ENCODE data around the gene PADI4. TPM values are rescaled to one million over a fixed set of nuclear protein-coding genes. Genes with fewer than 3 reads are reported as not detected.

Gene PADI4
- total and polyA plus RNA-seq, 4 donors: 0.32 to 6.1 (median 0.90) TPM

DNA sequence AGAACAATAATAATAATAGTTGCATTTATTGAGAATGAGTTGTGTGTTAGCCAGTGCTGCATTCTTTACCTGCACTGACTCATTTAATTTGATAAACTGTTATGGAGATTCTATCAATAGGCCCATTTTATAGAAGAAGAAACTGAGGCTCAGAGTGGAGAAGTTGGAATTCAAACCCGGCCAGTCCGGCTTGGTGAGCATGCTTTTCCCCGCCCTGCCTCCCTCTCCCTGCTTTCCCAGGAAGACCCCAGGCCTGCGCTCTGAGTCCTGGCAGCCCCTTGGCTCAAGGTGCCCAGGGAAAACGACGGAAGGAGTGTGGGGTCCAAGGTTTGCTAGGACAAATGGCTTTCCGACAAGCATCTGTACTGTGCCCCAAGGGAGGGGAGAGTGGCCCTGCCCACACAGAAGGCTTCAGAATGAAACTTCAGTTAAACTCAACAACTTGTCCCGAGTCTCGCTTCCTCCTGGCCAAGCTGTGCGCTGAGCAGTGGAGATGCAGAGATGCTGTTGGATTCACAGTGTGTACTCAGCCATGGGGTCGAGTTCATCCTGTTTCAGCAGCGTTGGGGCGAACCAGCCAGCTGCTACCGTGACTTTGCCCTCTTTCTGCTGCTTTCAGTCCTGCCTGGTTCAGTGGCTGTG, 40.7 kb downstream of the PADI4 start:
- WGBS: 72% methylated on average over 14 of the region's 14 CpGs
- Histone ChIP-seq H3K9me3 (ENCODE audit: control insufficient read depth in 4 of 4, low read length in 3 of 4) (no peaks in the 10 kb centered on the region), H3K36me3 (ENCODE audit: control insufficient read depth in 4 of 4, insufficient read depth in 3 of 4, low read depth in 1 of 4, low read length in 3 of 4) (no peaks in the 10 kb centered on the region), H3K27me3 (ENCODE audit: control insufficient read depth in 4 of 4, insufficient read depth in 4 of 4, low read length in 3 of 4) (peaks cover 0 to 10% (median 0%) of the 10 kb centered on the region in 4 donors), H3K4me3 (ENCODE audit: low read depth in 1 of 3, low read length in 3 of 3) (no peak overlapping the region), H3K9ac (ENCODE audit: low read depth in 1 of 2, low read length in 2 of 2) (no peak overlapping the region), H3K4me1 (ENCODE audit: control insufficient read depth in 4 of 4, insufficient read depth in 4 of 4, low read length in 3 of 4) (no peaks in the 10 kb centered on the region), H3K27ac (ENCODE audit: low read depth in 1 of 2, low read length in 2 of 2) (no peak overlapping the region)
- TF ChIP-seq, protein P1, sequence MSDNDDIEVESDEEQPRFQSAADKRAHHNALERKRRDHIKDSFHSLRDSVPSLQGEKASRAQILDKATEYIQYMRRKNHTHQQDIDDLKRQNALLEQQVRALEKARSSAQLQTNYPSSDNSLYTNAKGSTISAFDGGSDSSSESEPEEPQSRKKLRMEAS (IDR thresholded peaks at IDR 0.05): no peak
- TF ChIP-seq EGR1 (IDR thresholded peaks at IDR 0.05; ENCODE audit: low read depth in 2 of 2): no peak
- TF ChIP-seq SP1 (IDR thresholded peaks at IDR 0.05): no peak
- TF ChIP-seq FOXA1 (IDR thresholded peaks at IDR 0.05): no peak
- TF ChIP-seq, protein P2, sequence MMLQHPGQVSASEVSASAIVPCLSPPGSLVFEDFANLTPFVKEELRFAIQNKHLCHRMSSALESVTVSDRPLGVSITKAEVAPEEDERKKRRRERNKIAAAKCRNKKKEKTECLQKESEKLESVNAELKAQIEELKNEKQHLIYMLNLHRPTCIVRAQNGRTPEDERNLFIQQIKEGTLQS (IDR thresholded peaks at IDR 0.05): no peak
- no peak for TF ChIP-seq HNF4A (conservative IDR thresholded peaks at IDR 0.05)
- TF ChIP-seq FOXA2 (IDR thresholded peaks at IDR 0.05): no peak
- no peak for TF ChIP-seq JUND (IDR thresholded peaks at IDR 0.05)
- DNase-seq (ENCODE audit: low spot score): no peak

DNA sequence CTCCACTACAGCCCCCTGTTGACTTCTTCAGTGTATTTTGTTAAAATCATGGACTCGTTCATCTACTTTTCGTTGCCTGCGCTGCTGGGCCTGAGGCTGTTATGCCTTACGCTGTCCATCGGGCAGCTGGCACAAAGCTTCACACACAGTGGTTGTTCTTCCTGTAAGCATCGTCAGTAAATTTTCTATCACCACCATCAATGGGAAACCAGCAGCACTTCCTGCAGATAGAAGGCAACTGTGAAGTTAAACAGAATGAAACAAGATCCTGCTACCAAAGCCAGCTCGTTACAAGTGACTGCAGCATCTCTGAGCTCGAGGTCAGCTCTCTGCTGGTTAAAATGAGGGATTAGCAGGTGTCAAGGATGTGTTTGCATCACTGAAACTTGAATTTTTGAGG, 42.1 kb downstream of the PADI4 start:
- no peak for DNase-seq (ENCODE audit: low spot score)
- H3K9me3 ChIP-seq (ENCODE audit: control insufficient read depth in 4 of 4, low read length in 3 of 4): no peaks in the 10 kb centered on the region
- no peak overlapping the region for H3K27ac ChIP-seq (ENCODE audit: low read depth in 1 of 2, low read length in 2 of 2)
- 60% methylated on average over 8 of the region's 8 CpGs for WGBS
- H3K4me3 ChIP-seq (ENCODE audit: low read depth in 1 of 3, low read length in 3 of 3): no peak overlapping the region
- no peak overlapping the region for H3K9ac ChIP-seq (ENCODE audit: low read depth in 1 of 2, low read length in 2 of 2)
- H3K4me1 ChIP-seq (ENCODE audit: control insufficient read depth in 4 of 4, insufficient read depth in 4 of 4, low read length in 3 of 4): no peaks in the 10 kb centered on the region
- no peaks in the 10 kb centered on the region for H3K36me3 ChIP-seq (ENCODE audit: control insufficient read depth in 4 of 4, insufficient read depth in 3 of 4, low read depth in 1 of 4, low read length in 3 of 4)
- peaks cover 0 to 10% (median 0%) of the 10 kb centered on the region in 4 donors for H3K27me3 ChIP-seq (ENCODE audit: control insufficient read depth in 4 of 4, insufficient read depth in 4 of 4, low read length in 3 of 4)
- no peak for TF ChIP-seq EGR1 (IDR thresholded peaks at IDR 0.05; ENCODE audit: low read depth in 2 of 2)
- no peak for TF ChIP-seq GABPA (IDR thresholded peaks at IDR 0.05 in 1 of 2, conservative IDR thresholded peaks at IDR 0.05 in 1 of 2)
- no peak for TF ChIP-seq TAF1 (conservative IDR thresholded peaks at IDR 0.05)
- no peak for TF ChIP-seq REST (IDR thresholded peaks at IDR 0.05)
- TF ChIP-seq, protein P3, sequence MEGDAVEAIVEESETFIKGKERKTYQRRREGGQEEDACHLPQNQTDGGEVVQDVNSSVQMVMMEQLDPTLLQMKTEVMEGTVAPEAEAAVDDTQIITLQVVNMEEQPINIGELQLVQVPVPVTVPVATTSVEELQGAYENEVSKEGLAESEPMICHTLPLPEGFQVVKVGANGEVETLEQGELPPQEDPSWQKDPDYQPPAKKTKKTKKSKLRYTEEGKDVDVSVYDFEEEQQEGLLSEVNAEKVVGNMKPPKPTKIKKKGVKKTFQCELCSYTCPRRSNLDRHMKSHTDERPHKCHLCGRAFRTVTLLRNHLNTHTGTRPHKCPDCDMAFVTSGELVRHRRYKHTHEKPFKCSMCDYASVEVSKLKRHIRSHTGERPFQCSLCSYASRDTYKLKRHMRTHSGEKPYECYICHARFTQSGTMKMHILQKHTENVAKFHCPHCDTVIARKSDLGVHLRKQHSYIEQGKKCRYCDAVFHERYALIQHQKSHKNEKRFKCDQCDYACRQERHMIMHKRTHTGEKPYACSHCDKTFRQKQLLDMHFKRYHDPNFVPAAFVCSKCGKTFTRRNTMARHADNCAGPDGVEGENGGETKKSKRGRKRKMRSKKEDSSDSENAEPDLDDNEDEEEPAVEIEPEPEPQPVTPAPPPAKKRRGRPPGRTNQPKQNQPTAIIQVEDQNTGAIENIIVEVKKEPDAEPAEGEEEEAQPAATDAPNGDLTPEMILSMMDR (IDR thresholded peaks at IDR 0.05; ENCODE audit: low read depth, low read length, missing input control): no peak
- TF ChIP-seq SP1 (IDR thresholded peaks at IDR 0.05): no peak
- TF ChIP-seq, protein P1 (IDR thresholded peaks at IDR 0.05): no peak
- TF ChIP-seq YY1 (IDR thresholded peaks at IDR 0.05): no peak
- TF ChIP-seq FOXA1 (IDR thresholded peaks at IDR 0.05): no peak
- no peak for TF ChIP-seq JUND (IDR thresholded peaks at IDR 0.05)
- TF ChIP-seq NR2F2 (IDR thresholded peaks at IDR 0.05): no peak
- TF ChIP-seq HNF4A (conservative IDR thresholded peaks at IDR 0.05): no peak
